Muscle layer of colon (tissue), 2 donors: ENCODE results near the gene PIK3R1.
"Not testable (repeated sequence)": the region's sequence is repeated elsewhere in the genome, so short reads cannot be mapped to it uniquely, and the experiment has no call there.

Experiments used
- H3K27ac ChIP-seq: one replicate; pipeline ENCODE4 v1.7.0; 2013; ENCODE audit warnings: low read depth, mild to moderate bottlenecking, low read length, moderate library complexity
- H3K27me3 ChIP-seq, 2 donors: one replicate each; pipeline ENCODE4 v1.7.0; 2013; ENCODE audit warnings: low read length in 2 of 2, mild to moderate bottlenecking in 2 of 2; ENCODE audit not compliant: insufficient read depth in 2 of 2, control insufficient read depth in 1 of 2
- H3K36me3 ChIP-seq: one replicate; pipeline ENCODE4 v1.7.0; 2013; ENCODE audit warnings: mild to moderate bottlenecking, low read length; ENCODE audit not compliant: insufficient read depth
- H3K4me1 ChIP-seq: one replicate; pipeline ENCODE4 v1.7.0; 2013; ENCODE audit warnings: mild to moderate bottlenecking, low read length; ENCODE audit not compliant: insufficient read depth
- H3K4me3 ChIP-seq, 2 donors: one replicate each; pipeline ENCODE4 v1.7.0; 2013; ENCODE audit warnings: low read length in 2 of 2, low read depth in 1 of 2, mild to moderate bottlenecking in 1 of 2, moderate library complexity in 1 of 2
- H3K9ac ChIP-seq: one replicate; pipeline ENCODE4 v1.7.0; 2013; ENCODE audit warnings: low read length
- H3K9me3 ChIP-seq: one replicate; pipeline ENCODE4 v1.7.0; 2013; ENCODE audit warnings: mild to moderate bottlenecking, low read length
- donor health status: abdominal sarcoma.
- donor health status: Adenocarcinoma of cecum.

Gene PIK3R1

GRCh38 chr5:68194386-68194785, 21.2 kb upstream of the PIK3R1 start:
- H3K4me1 ChIP-seq = no peaks in the 10 kb centered on the region
- no peaks in the 10 kb centered on the region for H3K9me3 ChIP-seq
- H3K27me3 ChIP-seq = no peaks in the 10 kb centered on the region
- H3K27ac ChIP-seq = no peak overlapping the region
- H3K4me3 ChIP-seq = no peak overlapping the region
- H3K36me3 ChIP-seq = no peaks in the 10 kb centered on the region
- no peak overlapping the region for H3K9ac ChIP-seq

- H3K9me3 ChIP-seq = no peaks in the 10 kb centered on the region
- H3K27me3 ChIP-seq = no peaks in the 10 kb centered on the region
- H3K9ac ChIP-seq = no peak overlapping the region
- no peak overlapping the region for H3K4me3 ChIP-seq
- no peaks in the 10 kb centered on the region for H3K36me3 ChIP-seq
- H3K4me1 ChIP-seq = no peaks in the 10 kb centered on the region
- H3K27ac ChIP-seq = no peak overlapping the region
These were observed 20.4 kb upstream of the PIK3R1 start for GRCh38 chr5:68195137-68195536.

- Histone ChIP-seq H3K9me3 (no peaks in the 10 kb centered on the region), H3K36me3 (no peaks in the 10 kb centered on the region), H3K27me3 (no peaks in the 10 kb centered on the region), H3K27ac (no peak overlapping the region), H3K4me1 (no peaks in the 10 kb centered on the region), H3K4me3 (no peak overlapping the region), H3K9ac (no peak overlapping the region)
These were observed 18.7 kb upstream of the PIK3R1 start for GRCh38 chr5:68196876-68197275.

GRCh38 chr5:68200288-68200687, 15.3 kb upstream of the PIK3R1 start:
- H3K4me3 ChIP-seq = no peak overlapping the region
- H3K4me1 ChIP-seq = no peaks in the 10 kb centered on the region
- H3K36me3 ChIP-seq = no peaks in the 10 kb centered on the region
- H3K9ac ChIP-seq = no peak overlapping the region
- no peaks in the 10 kb centered on the region for H3K27me3 ChIP-seq
- no peak overlapping the region for H3K27ac ChIP-seq
- no peaks in the 10 kb centered on the region for H3K9me3 ChIP-seq

- H3K27ac ChIP-seq, H3K9ac ChIP-seq, H3K4me1 ChIP-seq, H3K36me3 ChIP-seq, H3K4me3 ChIP-seq, H3K9me3 ChIP-seq, H3K27me3 ChIP-seq: not testable (repeated sequence)
These were observed 4.9 kb upstream of the PIK3R1 start for GRCh38 chr5:68210654-68211053.

- Histone ChIP-seq H3K4me3 (peak overlapping the region; percentile 71 to 95), H3K27me3 (no peaks in the 10 kb centered on the region), H3K36me3 (no peaks in the 10 kb centered on the region), H3K27ac (peak overlapping the region; percentile 98), H3K9ac (peak overlapping the region; percentile 80), H3K9me3 (no peaks in the 10 kb centered on the region), H3K4me1 (peaks cover 7% of the 10 kb centered on the region)
These were observed 911 bp upstream of the PIK3R1 start for GRCh38 chr5:68214482-68215207.

- H3K9ac ChIP-seq = peak overlapping the region; percentile 66
- H3K27ac ChIP-seq = peak overlapping the region; percentile 98
These were observed 315 bp downstream of the PIK3R1 start for GRCh38 chr5:68215898-68216244.

GRCh38 chr5:68216245-68217046, 890 bp downstream of the PIK3R1 start:
- no peaks in the 10 kb centered on the region for H3K9me3 ChIP-seq
- H3K4me3 ChIP-seq = peak overlapping the region; percentile 86 to 95
- H3K27ac ChIP-seq = peak overlapping the region; percentile 98
- peak overlapping the region; percentile 66 for H3K9ac ChIP-seq
- peaks cover 18% of the 10 kb centered on the region for H3K4me1 ChIP-seq
- no peaks in the 10 kb centered on the region for H3K27me3 ChIP-seq
- H3K36me3 ChIP-seq = no peaks in the 10 kb centered on the region

More at GRCh38 chr5:68215898-68216244, 315 bp downstream of the PIK3R1 start:
- no peaks in the 10 kb centered on the region for H3K9me3 ChIP-seq
- peaks cover 18% of the 10 kb centered on the region for H3K4me1 ChIP-seq
- H3K36me3 ChIP-seq = no peaks in the 10 kb centered on the region
- H3K27me3 ChIP-seq = no peaks in the 10 kb centered on the region
- H3K4me3 ChIP-seq = peak overlapping the region; percentile 86 to 95

GRCh38 chr5:68217047-68217355, 1.4 kb downstream of the PIK3R1 start:
- H3K27ac ChIP-seq = peak overlapping the region; percentile 98
- peak overlapping the region; percentile 86 to 95 for H3K4me3 ChIP-seq
- no peaks in the 10 kb centered on the region for H3K36me3 ChIP-seq
- H3K4me1 ChIP-seq = peaks cover 24% of the 10 kb centered on the region
- H3K27me3 ChIP-seq = no peaks in the 10 kb centered on the region
- no peaks in the 10 kb centered on the region for H3K9me3 ChIP-seq
- peak overlapping the region; percentile 66 for H3K9ac ChIP-seq

- Histone ChIP-seq H3K27me3 (no peaks in the 10 kb centered on the region), H3K9ac (peak overlapping the region; percentile 66), H3K4me3 (peak overlapping the region; percentile 86 to 95), H3K9me3 (no peaks in the 10 kb centered on the region), H3K4me1 (peaks cover 29% of the 10 kb centered on the region), H3K36me3 (no peaks in the 10 kb centered on the region), H3K27ac (peak overlapping the region; percentile 98)
These were observed 2.0 kb downstream of the PIK3R1 start for GRCh38 chr5:68217528-68217927.

- Histone ChIP-seq H3K9me3 (no peaks in the 10 kb centered on the region), H3K4me1 (peaks cover 40% of the 10 kb centered on the region), H3K9ac (no peak overlapping the region), H3K36me3 (no peaks in the 10 kb centered on the region), H3K4me3 (peak overlapping the region; percentile 39 to 86), H3K27me3 (no peaks in the 10 kb centered on the region), H3K27ac (no peak overlapping the region)
These were observed 3.7 kb downstream of the PIK3R1 start for GRCh38 chr5:68219161-68219816.
